ENCODE data around the gene FMNL1.

FMNL1 gene

GRCh38 chr17:45274033-45274432, 52.3 kb downstream of the FMNL1 start:
- no peaks in the 10 kb centered on the region for H3K27me3 ChIP-seq (ENCODE audit: insufficient read depth, low read length, poor library complexity)
- no peaks in the 10 kb centered on the region for H3K79me2 ChIP-seq (ENCODE audit: insufficient read depth, low read length)
- H4K20me1 ChIP-seq (ENCODE audit: insufficient read depth, low read length): no peaks in the 10 kb centered on the region
- H3K36me3 ChIP-seq (ENCODE audit: insufficient read depth, low read length): peaks cover 47% of the 10 kb centered on the region
- no peak overlapping the region for H3K4me3 ChIP-seq (ENCODE audit: low read depth in 1 of 2, low read length in 2 of 2)
- H3K27ac ChIP-seq (ENCODE audit: low read length): no peak overlapping the region
- H3K4me2 ChIP-seq (ENCODE audit: insufficient read depth, low read length): no peak overlapping the region
- H3K9me3 ChIP-seq (ENCODE audit: insufficient read depth, low read length, severe bottlenecking): no peaks in the 10 kb centered on the region
- DNase-seq (no peak), ATAC-seq (ENCODE audit: insufficient read depth, low read depth) (no peak)
- H3K4me1 ChIP-seq (ENCODE audit: insufficient read depth, low read length): no peaks in the 10 kb centered on the region
- TF ChIP-seq EZH2 (IDR thresholded peaks at IDR 0.05; ENCODE audit: borderline replicate concordance, low read depth, low read length, severe bottlenecking): no peak
- no peak for TF ChIP-seq CTCF (IDR thresholded peaks at IDR 0.05; ENCODE audit: borderline replicate concordance, extremely low read depth, low read length, poor library complexity, severe bottlenecking)
- H3K9ac ChIP-seq (ENCODE audit: low read depth, low read length): no peak overlapping the region
- no peak overlapping the region for H2AFZ ChIP-seq (ENCODE audit: low read depth, low read length)

DNA sequence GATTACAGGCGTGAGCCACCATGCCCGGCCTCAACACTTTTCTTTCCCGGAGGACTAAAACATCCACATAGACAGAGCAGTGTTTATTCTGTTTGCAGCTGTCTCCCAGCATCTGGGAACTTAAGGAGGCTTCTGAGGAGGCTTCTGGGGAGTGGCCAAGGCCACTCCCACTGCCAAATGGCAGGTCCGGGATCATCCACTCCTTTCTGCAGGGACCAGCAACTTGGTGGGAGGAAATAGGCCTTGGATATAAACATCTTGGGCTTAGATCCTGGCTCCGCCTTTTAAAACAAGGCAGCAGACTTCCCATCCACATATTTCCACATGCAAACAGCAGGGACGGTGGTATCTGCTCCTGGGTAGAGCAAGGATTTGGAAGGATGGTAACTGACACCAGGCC, 54.3 kb downstream of the FMNL1 start:
- ATAC-seq (ENCODE audit: insufficient read depth, low read depth): no peak
- Histone ChIP-seq H3K9ac (ENCODE audit: low read depth, low read length) (no peak overlapping the region), H3K9me3 (ENCODE audit: insufficient read depth, low read length, severe bottlenecking) (no peaks in the 10 kb centered on the region), H3K27me3 (ENCODE audit: insufficient read depth, low read length, poor library complexity) (no peaks in the 10 kb centered on the region), H3K4me3 (ENCODE audit: low read depth in 1 of 2, low read length in 2 of 2) (no peak overlapping the region), H3K27ac (ENCODE audit: low read length) (no peak overlapping the region), H3K4me1 (ENCODE audit: insufficient read depth, low read length) (no peaks in the 10 kb centered on the region), H3K79me2 (ENCODE audit: insufficient read depth, low read length) (no peaks in the 10 kb centered on the region), H3K4me2 (ENCODE audit: insufficient read depth, low read length) (no peak overlapping the region), H4K20me1 (ENCODE audit: insufficient read depth, low read length) (no peaks in the 10 kb centered on the region), H3K36me3 (ENCODE audit: insufficient read depth, low read length) (peaks cover 35% of the 10 kb centered on the region), H2AFZ (ENCODE audit: low read depth, low read length) (no peak overlapping the region)
- TF ChIP-seq CTCF (IDR thresholded peaks at IDR 0.05; ENCODE audit: borderline replicate concordance, extremely low read depth, low read length, poor library complexity, severe bottlenecking) (no peak), EZH2 (IDR thresholded peaks at IDR 0.05; ENCODE audit: borderline replicate concordance, low read depth, low read length, severe bottlenecking) (no peak)
- DNase-seq: no peak

DNA sequence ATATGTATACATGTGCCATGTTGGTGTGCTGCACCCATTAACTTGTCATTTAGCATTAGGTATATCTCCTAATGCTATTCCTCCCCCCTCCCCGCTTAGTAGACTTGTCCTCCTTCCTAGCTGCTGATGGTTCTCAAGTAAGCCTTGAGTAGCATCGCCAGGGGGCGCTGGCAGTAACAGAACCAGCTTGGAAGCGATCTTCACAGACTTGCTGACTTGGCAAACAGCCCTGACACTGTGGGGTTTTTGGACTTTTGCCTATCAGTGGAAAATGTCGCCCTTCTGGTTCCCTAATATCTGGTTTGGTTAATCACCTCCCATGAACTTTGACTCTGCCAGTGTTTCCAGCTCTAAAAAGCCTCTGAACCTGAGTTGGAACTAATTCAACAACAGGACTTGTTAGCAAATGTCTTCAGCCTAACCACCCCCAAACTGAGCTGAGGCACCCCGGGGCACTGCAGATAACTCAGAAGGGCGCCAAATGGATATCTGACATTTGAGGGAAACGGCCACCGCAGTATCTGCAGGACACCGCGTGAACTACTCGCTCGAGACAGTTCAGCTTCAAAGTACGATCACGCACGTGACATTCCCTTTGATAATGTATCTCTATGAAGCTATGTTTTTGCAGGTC, 55.6 kb downstream of the FMNL1 start:
- H4K20me1 ChIP-seq (ENCODE audit: insufficient read depth, low read length): no peaks in the 10 kb centered on the region
- H3K27ac ChIP-seq (ENCODE audit: low read length): no peak overlapping the region
- TF ChIP-seq CTCF (IDR thresholded peaks at IDR 0.05; ENCODE audit: borderline replicate concordance, extremely low read depth, low read length, poor library complexity, severe bottlenecking): peak; percentile 81
- no peak for TF ChIP-seq EZH2 (IDR thresholded peaks at IDR 0.05; ENCODE audit: borderline replicate concordance, low read depth, low read length, severe bottlenecking)
- H3K4me1 ChIP-seq (ENCODE audit: insufficient read depth, low read length): no peaks in the 10 kb centered on the region
- peak; percentile 97 for ATAC-seq (ENCODE audit: insufficient read depth, low read depth)
- no peak overlapping the region for H3K9ac ChIP-seq (ENCODE audit: low read depth, low read length)
- no peaks in the 10 kb centered on the region for H3K79me2 ChIP-seq (ENCODE audit: insufficient read depth, low read length)
- no peak overlapping the region for H2AFZ ChIP-seq (ENCODE audit: low read depth, low read length)
- no peaks in the 10 kb centered on the region for H3K9me3 ChIP-seq (ENCODE audit: insufficient read depth, low read length, severe bottlenecking)
- H3K4me2 ChIP-seq (ENCODE audit: insufficient read depth, low read length): no peak overlapping the region
- DNase-seq: peak; percentile 88
- peaks cover 33% of the 10 kb centered on the region for H3K36me3 ChIP-seq (ENCODE audit: insufficient read depth, low read length)
- no peaks in the 10 kb centered on the region for H3K27me3 ChIP-seq (ENCODE audit: insufficient read depth, low read length, poor library complexity)
- no peak overlapping the region for H3K4me3 ChIP-seq (ENCODE audit: low read depth in 1 of 2, low read length in 2 of 2)
